Kidney (tissue), 14 donors: ENCODE measurements around the gene CXorf66. TPM values are rescaled to one million over a fixed set of nuclear protein-coding genes. Genes with fewer than 3 reads are reported as not detected.

Experiments used
- DNase-seq, 5 donors: peaks; one replicate each; pipeline ENCODE4 v3.0.0-alpha.2; 2013 to 2020
- FAIRE-seq: peaks from 2 replicates; lab custom pipeline; 2012; peaks lifted over from hg19 to GRCh38; lab: Jason Lieb, UNC
- H3K27ac ChIP-seq, 2 donors: one replicate each; pipeline ENCODE4 v1.7.0; 2013; ENCODE audit warnings: low read depth in 2 of 2, low read length in 2 of 2, inconsistent platforms in 1 of 2
- H3K27me3 ChIP-seq: one replicate; pipeline ENCODE4 v1.7.1; 2013; ENCODE audit warnings: low read length, inconsistent platforms; ENCODE audit not compliant: control insufficient read depth, insufficient read depth
- H3K36me3 ChIP-seq, 3 donors: one replicate each; pipeline versions ENCODE4 v1.7.0 to v1.7.1; 2013; ENCODE audit warnings: low read length in 3 of 3, control low read depth in 1 of 3, inconsistent platforms in 1 of 3; ENCODE audit not compliant: insufficient read depth in 3 of 3, control insufficient read depth in 2 of 3
- H3K4me1 ChIP-seq, 3 donors: one replicate each; pipeline versions ENCODE4 v1.7.0 to v1.7.1; 2013; ENCODE audit warnings: low read length in 3 of 3, inconsistent platforms in 1 of 3, low read depth in 1 of 3; ENCODE audit not compliant: control insufficient read depth in 2 of 3, insufficient read depth in 2 of 3
- H3K4me3 ChIP-seq, 3 donors: one replicate each; pipeline versions ENCODE4 v1.7.0 to v1.8.1; 2013; ENCODE audit warnings: low read length in 3 of 3, control low read depth in 1 of 3, inconsistent platforms in 1 of 3
- H3K9ac ChIP-seq, 3 donors: one replicate each; pipeline versions ENCODE4 v1.7.0 to v1.7.1; 2013; ENCODE audit warnings: low read length in 3 of 3, control low read depth in 1 of 3, inconsistent platforms in 1 of 3
- H3K9me3 ChIP-seq, 3 donors: one replicate each; pipeline versions ENCODE4 v1.7.0 to v1.7.1; 2013; ENCODE audit warnings: low read length in 3 of 3, control low read depth in 1 of 3, inconsistent platforms in 1 of 3; ENCODE audit not compliant: control insufficient read depth in 2 of 3, insufficient read depth in 1 of 3
- CTCF ChIP-seq: IDR thresholded peaks from 3 replicates; pipeline ENCODE4 v1.5.1; 2012; ENCODE audit warnings: mild to moderate bottlenecking, moderate library complexity, borderline replicate concordance; ENCODE audit not compliant: insufficient read depth; ENCODE audit errors: extremely low read depth
- intact Hi-C: fragments of 100-400 bp; cut with DNase I; formaldehyde crosslinking; loops from one replicate; pipeline ENCODE4 v1.11.1; 2022
- polyA plus RNA-seq: library from polyadenylated mRNA; stranded (reverse); fragments of 350-450 nt; fragmentation: Illumina TruSeq; extraction: RNeasy Lipid Tissue Mini Kit (QIAGEN cat#74804); gene quantifications from one replicate; pipeline ENCODE4 v1.2.3, GENCODE V29; 2014; ENCODE audit warnings: low read depth, low replicate concordance; ENCODE audit not compliant: insufficient read depth
- total RNA-seq: library from RNA; stranded (reverse); fragmentation: NEBNext Ultra II Directional; extraction: Animal tissue kit (Norgen Biotek cat#: 25700); gene quantifications from one replicate; pipeline ENCODE4 v1.2.1, GENCODE V29; 2021
- donor health status: control.
- donor health status: control.
- donor health status: control.
- donor health status: control.
- donor health status: control.
- donor health status: DM: yes; HTN: yes; CAD: no.
- donor health status: Normal renal cell carcinoma (clear cell type).

CXorf66 gene
- total and polyA plus RNA-seq, 2 donors from 2014 or later = not detected

GRCh38 chrX:139930916-139931645 lies 34.2 kb downstream of the CXorf66 start:
- peak in 4 of 5 donors; percentile 14 to 58 (median 24) for DNase-seq
- Histone ChIP-seq H3K36me3 (no peaks in the 10 kb centered on the region), H3K27me3 (no peaks in the 10 kb centered on the region), H3K4me3 (peak overlapping the region; percentile 58 to 73 (median 69)), H3K27ac (no peak overlapping the region), H3K9me3 (no peaks in the 10 kb centered on the region), H3K4me1 (no peaks in the 10 kb centered on the region), H3K9ac (peak overlapping the region in 2 of 3 donors; percentile 32 to 51)
- no peak for TF ChIP-seq CTCF
- intact Hi-C loops = no loop called here
- FAIRE-seq = no peak

DNA sequence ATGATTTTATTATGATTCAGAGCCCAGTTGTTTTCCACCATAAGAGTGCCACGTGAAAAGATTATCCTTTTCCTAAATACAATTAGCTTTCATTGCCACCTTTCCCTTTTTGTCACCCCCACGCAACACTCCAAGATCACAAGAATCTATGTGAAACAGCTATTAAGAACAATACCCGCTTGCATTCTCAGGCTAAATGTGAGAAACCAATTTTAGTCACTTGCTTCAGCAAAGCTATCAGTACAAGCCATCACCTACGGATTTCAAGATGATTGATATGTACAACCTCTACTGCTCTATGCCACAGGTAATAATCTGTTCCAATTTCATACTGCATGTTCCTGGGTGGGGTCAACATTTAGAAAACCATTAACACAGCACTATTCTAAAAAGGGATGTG lies 34.9 kb downstream of the CXorf66 start:
- no peaks in the 10 kb centered on the region for H3K36me3 ChIP-seq
- H3K27me3 ChIP-seq = no peaks in the 10 kb centered on the region
- no peak overlapping the region for H3K27ac ChIP-seq
- H3K9me3 ChIP-seq = no peaks in the 10 kb centered on the region
- H3K9ac ChIP-seq = no peak overlapping the region
- no peak for TF ChIP-seq CTCF
- FAIRE-seq (no peak), DNase-seq (no peak)
- H3K4me3 ChIP-seq = peak overlapping the region; percentile 6 to 73 (median 69)
- intact Hi-C loops = no loop called here
- no peaks in the 10 kb centered on the region for H3K4me1 ChIP-seq

GRCh38 chrX:139929876-139930275 lies 35.4 kb downstream of the CXorf66 start:
- Histone ChIP-seq H3K9ac (no peak overlapping the region), H3K4me3 (peak overlapping the region in 1 of 3 donors; percentile 38), H3K9me3 (no peaks in the 10 kb centered on the region), H3K27ac (no peak overlapping the region), H3K27me3 (no peaks in the 10 kb centered on the region), H3K36me3 (no peaks in the 10 kb centered on the region), H3K4me1 (no peaks in the 10 kb centered on the region)
- FAIRE-seq (no peak), DNase-seq (no peak)
- no peak for TF ChIP-seq CTCF
- intact Hi-C loops = no loop called here
